Stimulated activated naive CD8-positive, alpha-beta T cell treated with anti-CD3 and anti-CD28 coated beads, Interleukin-15, amount 100 ng/mL, for 72 hours (primary cell): ENCODE results near the gene OR6J1.
"Not testable (repeated sequence)": the region's sequence is repeated elsewhere in the genome, so short reads cannot be mapped to it uniquely, and the experiment has no call there.

Experiments used
- ATAC-seq: fragments of 150-1000 bp; cut with Tn5 transposase; 2 replicates; pipeline ENCODE4 v1.10.0; 2021; ENCODE audit warnings: mild to moderate bottlenecking, moderate library complexity
- DNase-seq, 2 donors: peaks; one replicate each; pipeline ENCODE4 v3.0.0; 2021 to 2022
- H3K27ac Mint-ChIP-seq, 2 donors: one replicate each; pipeline ENCODE4 v1.8.0; 2022; ENCODE audit warnings: mild to moderate bottlenecking in 2 of 2, mixed read lengths in 2 of 2, moderate library complexity in 2 of 2
- H3K27me3 Mint-ChIP-seq: one replicate; pipeline ENCODE4 v1.8.0; 2022; ENCODE audit warnings: mixed read lengths
- H3K4me1 Mint-ChIP-seq: one replicate; pipeline ENCODE4 v1.8.0; 2022; ENCODE audit warnings: mild to moderate bottlenecking, mixed read lengths
- H3K4me3 Mint-ChIP-seq, 2 donors: one replicate each; pipeline ENCODE4 v1.8.0; 2022; ENCODE audit warnings: mild to moderate bottlenecking in 2 of 2, mixed read lengths in 2 of 2, moderate library complexity in 1 of 2
- H3K9me3 Mint-ChIP-seq, 2 donors: one replicate each; pipeline ENCODE4 v1.8.0; 2022; ENCODE audit warnings: mixed read lengths in 2 of 2

OR6J1 gene

GRCh38 chr14:22658946-22659345 is 14.8 kb upstream of the OR6J1 start:
- Mint-ChIP-seq H3K27me3 (no peaks in the 10 kb centered on the region), H3K4me3 (no peak overlapping the region), H3K4me1 (no peaks in the 10 kb centered on the region), H3K9me3 (no peaks in the 10 kb centered on the region), H3K27ac (no peak overlapping the region)
- DNase-seq = no peak
- no peak for ATAC-seq

- Mint-ChIP-seq H3K27ac (no peak overlapping the region), H3K4me1 (no peaks in the 10 kb centered on the region), H3K27me3 (no peaks in the 10 kb centered on the region), H3K4me3 (no peak overlapping the region), H3K9me3 (no peaks in the 10 kb centered on the region)
- DNase-seq (no peak), ATAC-seq (no peak)
Measured at GRCh38 chr14:22657861-22658260, 13.7 kb upstream of the OR6J1 start.

GRCh38 chr14:22656945-22657731 is 13.0 kb upstream of the OR6J1 start:
- no peaks in the 10 kb centered on the region for H3K9me3 Mint-ChIP-seq
- no peak for ATAC-seq
- H3K4me1 Mint-ChIP-seq = no peaks in the 10 kb centered on the region
- no peak for DNase-seq
- H3K27ac Mint-ChIP-seq = no peak overlapping the region
- no peak overlapping the region for H3K4me3 Mint-ChIP-seq
- no peaks in the 10 kb centered on the region for H3K27me3 Mint-ChIP-seq

DNA sequence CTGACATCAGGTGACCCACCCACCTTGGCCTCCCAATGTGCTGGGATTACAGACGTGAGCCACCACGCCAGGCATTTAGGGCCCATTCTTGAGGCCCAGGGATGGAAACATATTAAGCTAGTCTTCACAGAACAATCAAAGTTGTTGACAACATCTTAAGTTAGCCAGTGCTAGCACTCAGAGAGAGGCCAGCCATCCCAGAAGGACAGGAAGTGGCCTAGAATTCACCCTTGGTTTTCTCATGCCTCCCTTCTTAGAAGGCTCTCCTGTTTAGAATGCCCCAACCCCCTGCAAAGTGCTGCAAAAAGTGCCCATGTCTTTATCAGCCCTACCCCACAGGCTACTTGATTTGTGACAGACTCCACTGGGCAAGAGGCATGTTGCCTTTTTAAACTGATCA is 12.1 kb upstream of the OR6J1 start:
- H3K27ac Mint-ChIP-seq = no peak overlapping the region
- no peak for ATAC-seq
- DNase-seq = no peak
- no peaks in the 10 kb centered on the region for H3K9me3 Mint-ChIP-seq
- no peak overlapping the region for H3K4me3 Mint-ChIP-seq
- H3K27me3 Mint-ChIP-seq = no peaks in the 10 kb centered on the region
- H3K4me1 Mint-ChIP-seq = peaks cover 2% of the 10 kb centered on the region

GRCh38 chr14:22653012-22653621 is 9.0 kb upstream of the OR6J1 start:
- H3K27me3 Mint-ChIP-seq = no peaks in the 10 kb centered on the region
- no peak overlapping the region for H3K4me3 Mint-ChIP-seq
- peaks cover 6% of the 10 kb centered on the region for H3K4me1 Mint-ChIP-seq
- H3K9me3 Mint-ChIP-seq = no peaks in the 10 kb centered on the region
- ATAC-seq (peak; percentile 85), DNase-seq (peak; percentile 33 to 55)
- no peak overlapping the region for H3K27ac Mint-ChIP-seq

DNA sequence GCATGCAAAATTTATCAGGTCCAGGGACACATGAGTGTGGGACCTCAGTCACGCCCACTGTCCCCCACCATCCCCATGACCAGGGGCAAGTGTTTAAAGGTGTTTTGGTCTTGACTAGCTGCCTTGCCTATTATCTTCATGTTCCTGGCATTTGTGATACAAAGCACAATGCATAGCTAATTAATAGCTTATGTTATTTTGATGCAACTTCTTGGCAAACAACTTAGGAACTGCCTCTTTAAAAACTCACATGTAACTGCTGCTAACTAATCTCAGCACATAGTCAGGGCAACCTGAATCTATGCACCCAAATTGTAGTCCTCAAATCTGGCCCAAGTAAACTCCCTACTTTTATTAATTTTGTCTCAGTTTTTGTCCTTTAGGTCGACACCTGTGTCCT is 7.4 kb upstream of the OR6J1 start:
- H3K27ac Mint-ChIP-seq = no peak overlapping the region
- H3K4me1 Mint-ChIP-seq = peaks cover 12% of the 10 kb centered on the region
- DNase-seq (no peak), ATAC-seq (no peak)
- no peaks in the 10 kb centered on the region for H3K9me3 Mint-ChIP-seq
- H3K27me3 Mint-ChIP-seq = no peaks in the 10 kb centered on the region
- no peak overlapping the region for H3K4me3 Mint-ChIP-seq

DNA sequence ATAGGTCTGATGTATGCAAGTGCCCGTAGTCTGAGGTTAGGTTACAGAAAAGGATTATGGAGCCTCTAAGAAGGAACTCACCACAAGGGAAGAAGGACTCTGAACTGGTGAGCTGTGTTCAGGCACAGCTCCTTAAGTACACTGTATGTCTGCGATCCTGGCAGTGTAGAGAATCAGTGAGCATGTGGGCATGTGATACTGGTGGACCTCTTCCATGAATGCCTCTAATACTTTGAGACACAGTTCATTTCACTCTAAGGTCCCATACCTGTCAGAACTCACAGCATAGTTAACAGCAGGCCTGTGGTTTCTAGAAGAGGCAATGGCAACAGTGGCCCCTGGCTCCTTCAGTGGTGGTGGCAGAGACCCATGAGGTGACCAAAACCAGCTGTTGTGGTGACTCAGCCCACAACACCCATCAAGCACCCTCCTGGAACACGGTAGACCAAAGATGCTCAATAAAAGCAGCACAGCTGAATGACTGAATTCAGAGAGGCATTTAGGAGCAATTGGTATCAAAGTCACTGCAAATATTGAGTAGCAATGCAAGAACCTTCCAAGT is 6.9 kb upstream of the OR6J1 start:
- Mint-ChIP-seq H3K4me1 (peaks cover 17% of the 10 kb centered on the region), H3K27me3 (no peaks in the 10 kb centered on the region), H3K4me3 (no peak overlapping the region), H3K9me3 (no peaks in the 10 kb centered on the region), H3K27ac (peak overlapping the region in 1 of 2 donors; percentile 5)
- DNase-seq (peak; percentile 43), ATAC-seq (peak; percentile 83)

DNA sequence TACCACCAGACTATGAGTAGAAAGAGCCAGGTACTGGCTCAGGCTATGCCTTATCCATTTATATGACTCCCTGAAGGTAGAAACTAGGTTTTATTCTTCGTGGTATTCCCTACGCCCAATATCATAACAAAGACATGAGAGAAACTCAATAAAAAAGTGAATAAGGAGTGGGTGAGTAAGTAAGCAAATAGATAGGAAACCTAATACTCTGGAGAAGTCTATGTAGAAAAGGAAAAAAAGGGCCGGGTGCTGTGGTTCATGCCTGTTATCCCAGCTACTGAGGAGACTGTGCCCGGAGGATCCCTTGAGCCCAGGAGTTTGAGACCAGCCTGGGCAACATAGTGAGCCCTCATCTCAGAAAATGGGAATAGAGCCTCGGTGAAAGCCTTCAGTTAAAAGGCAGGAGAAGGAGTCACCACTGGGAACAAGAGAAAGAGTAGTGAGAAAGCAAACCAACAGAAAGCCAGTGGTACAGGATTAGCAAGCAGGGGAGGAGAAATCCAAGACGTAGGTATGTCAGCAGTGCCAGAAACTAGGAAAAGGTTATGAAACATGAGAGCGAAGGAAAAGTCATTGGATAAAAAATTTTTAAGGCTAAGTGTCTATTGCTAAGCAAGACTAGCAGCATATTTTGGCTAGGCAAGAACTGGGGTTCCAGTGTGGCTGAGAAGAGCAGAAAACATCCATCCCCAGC is 6.0 kb upstream of the OR6J1 start:
- no peaks in the 10 kb centered on the region for H3K27me3 Mint-ChIP-seq
- H3K4me1 Mint-ChIP-seq = peaks cover 22% of the 10 kb centered on the region
- ATAC-seq (no peak), DNase-seq (no peak)
- no peak overlapping the region for H3K4me3 Mint-ChIP-seq
- H3K9me3 Mint-ChIP-seq = no peaks in the 10 kb centered on the region
- peak overlapping the region in 1 of 2 donors; percentile 28 for H3K27ac Mint-ChIP-seq

DNA sequence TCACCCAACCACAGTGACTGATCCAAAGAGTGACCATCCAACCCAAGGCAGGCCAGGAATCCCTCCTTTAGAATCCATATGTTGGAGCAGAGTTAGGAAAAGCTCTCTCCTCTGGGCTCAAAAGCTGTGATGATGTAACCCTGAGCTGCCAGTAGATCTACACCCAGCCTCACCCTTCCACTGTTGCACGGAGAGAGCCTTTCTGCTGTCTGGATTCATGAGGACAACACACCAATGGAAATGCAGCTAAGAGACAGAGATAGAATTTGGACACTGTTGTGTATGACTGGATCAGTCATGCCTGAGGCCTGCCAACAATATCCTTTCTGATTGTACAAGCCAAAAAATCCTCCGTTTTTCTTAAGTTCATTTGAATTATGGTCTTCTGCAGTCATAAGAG is 4.4 kb upstream of the OR6J1 start:
- peaks cover 32% of the 10 kb centered on the region for H3K4me1 Mint-ChIP-seq

DNA sequence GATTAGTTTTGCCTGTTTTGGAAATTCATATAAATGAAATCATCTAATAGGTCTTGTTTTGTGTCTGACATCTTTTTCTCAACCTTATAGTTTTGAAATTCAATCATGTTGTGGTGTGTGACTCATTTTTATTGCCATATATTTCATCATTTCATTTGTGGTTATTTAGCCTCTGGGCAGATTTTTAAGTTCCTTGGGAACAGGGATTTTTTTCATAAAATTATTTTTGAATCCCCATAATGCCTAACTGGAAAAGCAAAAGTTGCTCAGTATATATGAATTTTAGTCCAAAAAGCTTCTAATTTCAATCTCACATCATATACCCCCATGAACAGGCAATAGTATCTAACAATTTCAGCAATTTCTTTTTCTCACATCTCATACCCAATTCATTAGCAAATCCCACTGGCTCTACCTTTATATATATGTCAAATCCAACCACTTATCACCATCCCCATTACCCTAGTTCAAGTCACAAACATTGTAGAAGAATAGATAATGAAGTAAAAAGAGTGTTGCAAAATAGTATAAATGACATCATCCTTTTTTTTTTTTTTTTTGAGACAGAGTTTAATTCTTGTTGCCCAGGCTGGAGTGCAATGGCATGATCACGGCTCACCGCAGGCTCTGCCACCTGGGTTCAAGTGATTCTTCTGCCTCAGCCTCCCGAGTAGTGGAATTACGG is 2.6 kb upstream of the OR6J1 start:
- ATAC-seq = peak; percentile 35
- Mint-ChIP-seq H3K27ac (peak overlapping the region; percentile 95 to 99), H3K4me3 (no peak overlapping the region), H3K9me3 (no peaks in the 10 kb centered on the region), H3K27me3 (no peaks in the 10 kb centered on the region), H3K4me1 (peaks cover 32% of the 10 kb centered on the region)
- no peak for DNase-seq

More for the DNA sequence above, 4.4 kb upstream of the OR6J1 start:
- no peak for ATAC-seq
- Mint-ChIP-seq H3K9me3 (no peaks in the 10 kb centered on the region), H3K27ac (peak overlapping the region; percentile 50 to 75), H3K27me3 (no peaks in the 10 kb centered on the region), H3K4me3 (no peak overlapping the region)
- no peak for DNase-seq

GRCh38 chr14:22641846-22642245 is 2.3 kb downstream of the OR6J1 start:
- H3K27ac Mint-ChIP-seq = no peak overlapping the region
- no peaks in the 10 kb centered on the region for H3K9me3 Mint-ChIP-seq
- no peak for ATAC-seq
- peaks cover 23% of the 10 kb centered on the region for H3K4me1 Mint-ChIP-seq
- no peak overlapping the region for H3K4me3 Mint-ChIP-seq
- H3K27me3 Mint-ChIP-seq = no peaks in the 10 kb centered on the region
- DNase-seq = no peak

- Mint-ChIP-seq H3K4me1 (peaks cover 10% of the 10 kb centered on the region), H3K27me3 (no peaks in the 10 kb centered on the region), H3K27ac (no peak overlapping the region), H3K4me3 (no peak overlapping the region), H3K9me3 (no peaks in the 10 kb centered on the region)
- ATAC-seq (no peak), DNase-seq (no peak)
Measured at GRCh38 chr14:22640192-22640591, 4.0 kb downstream of the OR6J1 start.

DNA sequence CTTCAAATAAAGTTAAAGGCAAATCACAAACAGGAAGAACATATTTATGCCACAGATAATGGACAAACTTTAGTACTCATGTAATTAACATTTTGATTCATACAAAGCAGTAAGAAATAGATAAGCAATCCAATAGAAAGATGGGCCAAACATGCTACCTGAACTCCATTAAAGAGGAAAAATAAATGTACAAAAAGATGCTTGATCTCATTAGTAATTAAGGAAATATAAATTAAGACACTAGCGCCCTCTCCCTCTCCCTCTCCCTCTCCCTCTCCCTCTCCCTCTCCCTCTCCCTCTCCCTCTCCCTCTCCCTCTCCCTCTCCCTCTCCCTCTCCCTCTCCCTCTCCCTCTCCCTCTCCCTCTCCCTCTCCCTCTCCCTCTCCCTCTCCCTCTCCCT is 8.2 kb downstream of the OR6J1 start:
- H3K27me3 Mint-ChIP-seq, DNase-seq, ATAC-seq, H3K4me3 Mint-ChIP-seq, H3K27ac Mint-ChIP-seq, H3K4me1 Mint-ChIP-seq: not testable (repeated sequence)
- H3K9me3 Mint-ChIP-seq = peaks cover 7 to 10% of the 10 kb centered on the region in 2 donors

- Mint-ChIP-seq H3K27me3 (peaks cover under 1% of the 10 kb centered on the region), H3K9me3 (peaks cover 16 to 21% of the 10 kb centered on the region in 2 donors), H3K27ac (no peak overlapping the region), H3K4me1 (no peaks in the 10 kb centered on the region), H3K4me3 (no peak overlapping the region)
- no peak for ATAC-seq
- no peak for DNase-seq
Measured at GRCh38 chr14:22634233-22634900, 9.8 kb downstream of the OR6J1 start.

DNA sequence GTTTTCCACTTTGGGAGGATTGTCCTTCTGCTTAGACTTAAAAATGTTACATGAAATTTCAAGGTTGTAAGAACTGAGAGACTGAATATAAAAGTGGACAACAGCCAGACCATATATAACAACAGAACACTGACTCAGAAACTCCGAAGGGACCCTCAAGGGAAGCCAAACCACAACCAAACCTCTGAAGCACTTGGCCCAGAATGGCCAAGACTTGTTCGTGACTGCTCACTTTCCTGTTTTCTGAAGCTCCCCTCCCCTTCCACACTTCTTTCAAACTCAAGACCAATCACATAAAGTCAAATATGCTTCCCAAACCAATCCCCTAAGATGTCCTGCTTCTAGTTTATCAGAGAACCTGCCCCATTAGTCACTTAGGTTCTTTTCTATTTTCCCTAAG is 13.7 kb downstream of the OR6J1 start:
- H3K27ac Mint-ChIP-seq = no peak overlapping the region
- DNase-seq (no peak), ATAC-seq (no peak)
- H3K4me3 Mint-ChIP-seq = no peak overlapping the region
- no peaks in the 10 kb centered on the region for H3K4me1 Mint-ChIP-seq
- H3K27me3 Mint-ChIP-seq = peaks cover 11% of the 10 kb centered on the region
- peaks cover 16 to 21% of the 10 kb centered on the region in 2 donors for H3K9me3 Mint-ChIP-seq
